HG03097 (cell line): ENCODE data around the gene FARS2.

Source experiments
- ATAC-seq: cut with Tn5 transposase; IDR thresholded peaks from one replicate; pipeline ENCODE4 v1.9.1; 2021; ENCODE audit not compliant: unreplicated experiment, low FRiP score

The FARS2 gene

DNA sequence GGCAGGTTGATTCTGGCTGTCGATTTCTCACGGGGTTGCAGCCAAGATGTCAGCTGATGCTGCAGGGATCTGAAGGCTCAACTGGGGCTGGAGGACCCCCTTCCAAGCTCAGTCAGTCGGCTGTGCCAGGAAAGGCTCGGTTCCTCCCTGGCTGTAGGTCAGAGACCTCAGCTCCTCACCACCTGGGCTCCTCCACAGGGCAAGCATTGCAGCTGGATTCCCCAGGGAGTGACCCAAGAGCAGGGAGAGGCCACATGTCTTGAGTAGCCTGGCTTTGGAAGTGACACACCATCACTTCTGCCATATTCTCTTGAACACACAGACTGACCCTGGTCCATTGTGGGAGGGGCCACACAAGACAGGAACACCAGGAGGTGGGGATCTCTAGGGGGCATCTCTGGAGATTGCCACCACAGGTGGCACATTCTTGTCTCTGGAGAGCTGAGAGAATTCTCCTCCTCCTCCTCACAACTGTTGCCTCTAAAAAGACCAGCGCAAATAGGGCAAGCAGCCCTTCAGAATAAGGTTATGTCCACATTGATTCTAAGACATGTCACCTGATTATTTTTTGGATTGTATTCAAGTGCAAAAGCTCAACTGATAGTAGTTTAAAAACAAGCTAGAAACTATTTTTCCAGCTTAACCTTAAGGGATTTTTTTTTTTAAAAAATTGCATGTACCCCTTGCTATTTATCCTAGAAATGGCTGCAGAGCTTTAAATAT is 474.9 kb downstream of the FARS2 start:
- no peak for ATAC-seq

DNA sequence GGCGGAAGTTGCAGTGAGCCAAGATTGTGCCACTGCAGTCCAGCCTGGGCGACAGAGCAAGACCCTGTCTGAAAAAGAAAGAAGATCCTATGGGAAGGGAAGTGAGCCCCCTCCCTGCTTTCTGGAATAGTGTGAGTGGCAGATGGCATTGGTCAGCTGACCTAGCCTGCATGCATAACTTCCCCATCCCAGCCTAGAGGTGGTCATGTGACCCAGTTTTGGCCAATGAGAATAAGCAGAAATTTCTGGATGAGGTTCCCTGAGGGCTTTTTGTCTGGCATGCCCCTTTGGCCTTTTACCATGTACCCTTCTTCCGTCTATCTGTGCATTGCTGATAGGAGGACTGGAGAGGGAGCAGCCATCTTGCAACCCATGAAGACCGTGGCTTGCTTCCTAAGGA is 476.1 kb downstream of the FARS2 start:
- no peak for ATAC-seq

DNA sequence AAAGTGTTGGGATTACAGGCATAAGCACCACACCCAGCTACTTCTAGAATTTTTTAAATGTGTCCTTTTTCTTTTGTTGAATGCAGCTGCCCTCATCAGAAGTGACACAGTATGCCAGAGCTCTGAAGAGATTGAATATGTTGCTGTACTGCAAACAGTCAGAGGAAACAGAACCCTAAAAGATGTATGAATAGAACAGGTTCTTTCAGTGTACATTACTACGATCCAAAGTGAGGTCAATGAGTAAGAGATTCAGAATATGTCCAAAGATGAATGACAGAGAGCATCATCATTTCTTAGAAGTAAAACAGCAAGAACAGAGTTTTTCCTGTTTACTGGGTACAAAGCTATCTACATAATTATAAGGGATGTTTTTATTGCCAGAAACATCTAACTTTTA is 476.9 kb downstream of the FARS2 start:
- ATAC-seq: no peak

DNA sequence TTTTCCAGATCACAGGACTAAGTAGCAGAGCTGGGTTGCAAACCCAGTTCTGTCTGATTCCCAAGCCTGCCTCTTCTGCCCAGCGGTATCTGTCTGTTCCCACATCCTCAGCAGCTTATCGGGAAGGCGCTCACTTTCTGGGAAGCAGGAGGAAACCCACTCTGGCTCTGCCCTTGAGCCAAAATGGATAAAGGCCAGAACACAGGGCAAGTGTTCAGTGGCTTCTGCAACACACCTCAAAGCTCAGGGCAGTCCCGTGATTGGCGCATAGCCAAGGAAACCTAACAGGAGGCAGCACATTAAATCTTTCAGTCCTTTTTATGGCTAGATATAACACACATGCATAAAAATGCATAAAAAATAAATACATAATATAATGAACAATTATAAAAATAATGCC is 483.2 kb downstream of the FARS2 start:
- ATAC-seq: no peak

DNA sequence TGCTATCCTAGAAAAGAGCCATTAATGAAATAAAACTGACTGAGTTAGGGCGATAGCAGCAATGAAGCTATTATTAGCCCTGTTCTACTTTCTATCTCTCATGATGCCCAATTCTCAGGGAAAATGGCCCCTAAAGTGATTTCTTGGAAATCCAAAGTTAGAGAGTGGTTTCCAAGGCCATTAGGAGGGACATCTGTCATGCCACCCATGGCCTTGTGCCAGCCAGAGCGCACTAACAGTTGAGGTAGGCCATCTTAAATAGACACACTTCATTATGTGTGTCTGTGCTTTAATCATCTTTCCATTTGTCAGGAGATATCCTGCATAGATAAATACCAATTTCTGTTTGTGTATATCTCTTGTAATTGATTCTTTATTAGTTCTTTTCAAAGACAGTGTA is 483.8 kb downstream of the FARS2 start:
- ATAC-seq: no peak

DNA sequence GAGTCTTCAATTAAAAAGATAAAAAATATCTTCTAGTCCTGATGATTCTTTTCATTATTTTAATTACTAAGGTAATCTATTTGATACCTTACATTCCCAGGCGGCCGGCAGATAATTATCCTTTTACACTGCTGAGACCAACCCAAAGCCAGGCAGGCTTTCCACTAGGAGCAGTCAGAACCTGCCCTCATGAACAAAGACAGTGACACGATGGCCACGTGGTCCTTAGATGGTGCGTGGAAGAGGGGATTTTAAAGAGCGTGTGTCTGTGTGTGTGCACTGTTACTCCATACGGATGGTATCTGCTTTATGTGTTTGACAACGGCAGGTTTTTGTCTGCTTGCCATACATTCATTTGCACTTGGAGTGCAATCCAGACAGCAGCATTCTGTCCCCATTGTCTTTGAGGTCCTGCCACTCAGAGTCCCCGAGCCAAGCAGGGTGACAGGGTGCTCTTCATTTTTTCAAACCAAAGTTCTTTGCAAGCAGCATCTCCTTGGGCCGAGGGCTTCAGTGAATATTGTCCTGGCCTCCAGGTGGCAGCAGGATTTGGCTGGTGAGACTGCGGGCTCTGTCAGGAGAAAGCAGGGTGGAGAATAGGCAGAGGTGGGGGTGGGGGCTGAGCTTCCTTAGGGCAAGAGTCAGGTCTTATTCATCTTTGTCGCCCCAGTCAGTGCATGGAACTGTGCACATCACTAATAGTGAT is 484.9 kb downstream of the FARS2 start:
- ATAC-seq: no peak

DNA sequence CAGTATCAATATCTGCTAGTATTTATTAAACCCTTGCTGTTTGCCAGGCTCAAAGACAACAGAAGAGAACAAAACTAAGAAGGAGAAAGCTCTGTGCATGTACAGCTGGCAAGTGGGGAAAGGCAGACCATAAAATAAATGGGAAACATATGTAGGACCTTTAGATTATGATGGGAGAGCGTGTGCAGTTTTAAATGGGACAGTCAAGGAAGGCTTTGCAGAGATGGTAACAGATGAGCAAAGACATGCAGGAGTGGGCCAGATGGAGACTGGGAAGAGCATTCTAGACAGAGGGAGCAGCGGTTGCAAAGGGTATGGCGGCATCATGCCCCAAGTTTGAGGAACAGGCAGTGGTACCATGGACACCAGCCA is 485.4 kb downstream of the FARS2 start:
- ATAC-seq: no peak

DNA sequence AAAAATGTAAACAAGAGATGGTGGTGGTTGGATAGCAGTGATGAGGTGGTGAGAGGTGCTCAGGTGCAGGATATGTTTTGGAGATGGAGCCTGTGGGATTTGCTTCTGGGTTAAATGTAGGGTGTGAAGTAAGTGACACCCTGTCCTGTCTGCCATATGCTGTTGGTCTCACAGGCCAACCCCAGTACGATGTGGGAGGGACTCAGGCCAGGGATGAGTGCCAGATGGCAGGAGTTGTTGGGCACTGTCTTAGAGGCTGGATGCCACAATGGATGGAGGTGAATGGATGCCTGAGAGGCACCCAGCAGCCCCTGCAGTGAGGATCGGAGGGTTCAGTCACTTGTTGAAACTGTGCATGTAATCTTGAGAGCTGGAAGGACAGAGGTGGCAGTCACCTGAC is 486.1 kb downstream of the FARS2 start:
- no peak for ATAC-seq

DNA sequence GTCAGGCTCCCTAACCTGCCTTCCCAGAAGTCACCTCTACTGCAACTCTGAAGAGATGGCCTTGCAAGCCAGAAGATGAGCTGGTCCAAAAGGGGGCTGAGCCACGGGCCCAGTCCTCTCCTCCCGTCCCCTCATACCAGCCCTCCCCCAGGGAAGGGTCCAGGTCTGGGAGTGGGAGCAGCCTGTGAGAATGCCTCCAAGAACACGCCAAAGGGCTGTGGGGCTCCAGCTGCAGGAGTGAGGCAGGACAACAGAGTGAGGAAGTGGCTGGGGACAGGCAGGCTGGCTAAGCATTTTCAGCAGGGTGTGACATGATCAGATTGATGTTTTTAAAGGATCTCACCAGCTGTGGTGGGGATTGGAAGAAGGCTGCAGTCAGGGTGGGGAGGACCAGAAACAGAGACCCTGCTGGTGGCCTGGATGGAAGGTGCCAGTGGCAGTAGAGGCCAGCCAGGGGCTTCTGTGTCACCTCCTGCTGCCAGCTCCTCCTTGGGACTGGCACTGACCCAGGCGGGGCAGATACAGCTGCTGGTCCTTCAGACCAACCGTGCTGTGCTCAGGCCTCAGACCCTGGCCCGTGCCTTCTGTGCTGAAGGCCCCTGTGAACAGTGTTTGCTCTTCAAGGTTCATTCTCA is 487.8 kb downstream of the FARS2 start:
- ATAC-seq: no peak

DNA sequence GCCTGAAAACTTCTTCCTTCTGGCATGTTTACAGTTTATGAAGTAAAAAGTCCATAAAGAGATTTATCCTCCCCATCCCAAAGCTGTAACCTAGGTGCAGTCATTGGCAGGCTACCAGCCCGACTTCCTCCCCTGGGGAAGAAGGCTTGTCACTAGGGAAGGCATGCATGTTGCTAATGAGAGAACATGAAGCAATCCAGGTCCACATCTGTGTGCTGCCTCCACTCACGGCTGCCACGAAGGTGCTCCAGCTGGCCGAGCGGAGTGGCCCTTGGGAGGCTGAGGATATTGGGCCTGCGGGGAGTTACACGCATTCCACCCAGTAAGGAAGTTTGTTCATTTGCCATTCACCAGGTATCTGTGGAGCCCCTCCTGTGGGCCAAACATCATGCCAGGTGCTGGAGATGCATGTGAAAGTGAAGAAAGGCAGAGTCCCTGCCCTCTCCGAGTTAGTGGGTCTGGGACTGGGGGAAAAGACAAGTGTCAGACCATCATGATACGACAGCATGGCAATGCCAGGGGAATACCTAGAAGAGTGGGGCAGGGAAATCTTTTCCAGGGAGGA is 488.4 kb downstream of the FARS2 start:
- ATAC-seq: no peak

DNA sequence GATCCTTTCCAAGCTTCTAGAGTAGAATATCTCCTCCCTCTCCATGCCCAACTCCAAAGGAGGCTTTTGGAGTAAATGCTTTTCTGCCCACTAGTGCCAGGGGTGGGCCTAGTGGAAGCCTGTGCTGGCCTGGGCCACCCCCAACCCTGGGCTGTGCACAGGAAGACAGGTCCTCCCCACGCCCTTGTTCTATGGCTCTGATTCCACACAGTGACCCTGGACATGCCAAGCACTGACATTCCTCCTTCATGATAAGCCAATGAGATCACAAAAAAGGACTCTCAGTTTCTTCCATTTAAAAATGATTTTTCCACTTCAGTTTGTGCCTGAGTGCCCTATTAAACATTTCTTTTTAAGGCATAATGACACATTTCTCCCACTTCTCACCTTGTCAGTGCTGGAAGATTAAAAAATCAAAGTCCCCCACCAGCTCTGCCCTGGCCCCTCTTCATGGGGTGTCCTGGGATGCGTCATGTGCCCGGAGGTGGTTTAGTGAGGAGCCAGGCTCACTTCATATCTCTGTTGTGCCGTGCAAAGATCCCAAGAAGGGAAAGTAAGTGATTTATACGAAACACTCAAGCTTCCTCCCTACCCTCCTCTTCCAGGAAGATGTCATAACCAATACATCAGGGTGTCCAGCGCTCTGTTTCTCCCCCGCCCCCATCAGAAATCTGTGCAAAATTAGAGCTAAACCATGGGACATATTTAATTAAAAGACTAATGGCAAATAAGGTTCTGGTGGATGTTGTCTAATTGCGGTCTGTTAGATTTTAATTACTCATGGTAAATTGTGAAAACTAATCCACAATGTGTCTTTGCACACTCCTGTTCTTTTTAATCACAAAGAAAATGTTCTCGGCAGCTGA is 490.4 kb downstream of the FARS2 start:
- ATAC-seq: no peak

DNA sequence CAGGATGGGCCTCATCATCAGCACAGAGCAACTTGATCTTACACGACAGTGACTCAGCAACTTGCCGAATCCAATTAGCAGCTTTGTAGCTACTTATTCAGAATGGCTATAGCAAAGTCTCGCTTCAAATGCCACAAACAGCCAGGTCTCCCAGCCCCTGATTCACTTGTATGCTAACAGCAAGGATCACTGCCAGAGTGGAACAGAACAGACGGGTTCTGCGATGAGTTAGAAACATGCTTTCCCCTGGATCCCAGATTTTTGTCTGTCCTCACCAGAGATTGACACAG is 491.0 kb downstream of the FARS2 start:
- no peak for ATAC-seq

DNA sequence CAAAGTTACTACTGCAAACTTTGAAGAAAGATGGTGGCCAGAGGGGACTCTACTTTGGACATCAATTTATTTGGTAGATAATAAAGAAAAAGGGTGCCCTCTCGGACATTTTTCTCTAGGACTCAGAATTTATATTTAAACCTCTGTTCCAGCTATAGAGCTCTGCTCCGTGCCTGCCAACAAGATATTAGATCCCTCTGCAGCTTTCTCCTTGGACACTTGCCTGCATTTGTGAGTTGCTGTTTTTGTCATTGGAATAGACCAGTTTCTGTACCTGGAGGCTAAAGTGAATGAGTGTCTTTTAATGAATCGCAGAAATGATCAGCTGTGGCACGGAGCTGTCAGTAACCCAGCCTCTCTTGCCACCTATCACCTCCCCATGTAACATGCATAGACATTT is 491.9 kb downstream of the FARS2 start:
- no peak for ATAC-seq

DNA sequence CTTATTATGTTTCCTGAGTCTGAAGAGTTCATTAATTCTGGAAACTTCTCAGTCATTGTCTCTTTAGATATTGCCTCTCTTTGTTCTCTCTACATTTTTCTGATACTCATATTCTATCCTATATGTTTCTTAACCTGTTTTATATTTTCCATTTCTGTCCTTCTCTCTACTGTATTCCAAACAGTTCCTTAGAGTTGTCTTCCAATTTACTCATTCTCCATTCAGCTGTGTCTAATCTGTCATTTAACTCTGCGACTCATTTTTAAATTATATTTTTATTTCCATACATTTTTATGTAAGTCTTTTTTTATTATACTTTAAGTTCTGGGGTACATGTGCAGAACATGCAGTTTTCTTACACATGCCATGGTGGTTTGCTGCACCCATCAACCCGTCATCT is 493.6 kb downstream of the FARS2 start:
- ATAC-seq: no peak

DNA sequence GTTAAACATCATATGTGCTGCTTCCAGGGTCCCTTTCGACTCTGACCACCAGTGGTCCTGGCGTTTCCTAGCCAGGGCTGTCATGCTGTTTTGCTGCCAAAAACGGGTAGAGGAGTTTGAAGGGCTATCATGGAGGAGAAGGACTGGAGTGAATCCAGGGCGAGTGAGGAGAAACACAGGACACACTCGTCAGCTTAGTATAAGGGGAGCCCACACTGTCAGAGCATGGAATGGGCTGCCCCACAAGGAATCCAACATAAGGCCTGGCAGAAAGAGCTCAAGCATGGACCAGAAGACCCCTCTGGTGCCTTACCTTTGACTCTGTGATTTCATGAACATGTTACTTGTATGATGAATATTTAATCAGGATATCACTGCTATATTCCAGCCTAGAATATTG is 498.3 kb downstream of the FARS2 start:
- ATAC-seq: no peak

DNA sequence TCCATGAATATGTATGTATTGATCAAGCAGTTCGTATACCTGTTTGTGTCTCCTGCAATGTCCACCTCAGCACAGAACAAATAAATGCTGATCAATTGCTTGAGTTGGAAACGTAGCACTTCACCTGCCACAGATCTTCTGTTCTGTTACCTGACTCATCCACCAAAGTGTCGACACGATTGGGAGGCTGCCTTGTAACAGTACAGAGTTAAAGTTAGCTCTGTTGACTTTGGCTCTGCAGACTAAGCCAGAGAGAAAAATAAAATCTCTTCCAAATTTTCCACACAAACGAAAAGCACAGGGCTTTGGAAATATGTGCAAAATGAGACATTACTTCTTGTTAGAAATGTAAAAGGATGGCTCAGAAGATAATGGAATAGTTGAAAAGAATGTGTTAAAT is 500.1 kb downstream of the FARS2 start:
- ATAC-seq: no peak

DNA sequence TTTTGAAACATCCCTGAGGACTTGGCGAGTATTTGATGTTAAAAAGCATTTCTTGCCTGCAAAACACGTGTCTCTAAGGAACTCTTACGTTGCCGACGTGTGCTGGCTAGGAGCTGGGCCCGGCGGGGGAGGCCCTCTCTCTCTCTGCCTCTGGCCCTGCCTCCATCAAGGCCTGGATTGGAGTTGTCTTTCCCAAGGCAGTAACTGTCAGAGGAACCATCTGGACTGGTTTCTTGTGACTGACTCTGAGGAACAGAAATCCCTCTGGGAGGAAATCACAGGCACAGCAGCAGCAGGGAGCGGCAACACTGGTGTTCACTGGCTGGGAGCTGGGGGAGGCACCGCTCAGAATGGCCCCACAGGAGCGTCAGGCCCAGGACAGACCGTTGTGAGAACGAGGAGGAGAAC is 501.3 kb downstream of the FARS2 start:
- no peak for ATAC-seq

DNA sequence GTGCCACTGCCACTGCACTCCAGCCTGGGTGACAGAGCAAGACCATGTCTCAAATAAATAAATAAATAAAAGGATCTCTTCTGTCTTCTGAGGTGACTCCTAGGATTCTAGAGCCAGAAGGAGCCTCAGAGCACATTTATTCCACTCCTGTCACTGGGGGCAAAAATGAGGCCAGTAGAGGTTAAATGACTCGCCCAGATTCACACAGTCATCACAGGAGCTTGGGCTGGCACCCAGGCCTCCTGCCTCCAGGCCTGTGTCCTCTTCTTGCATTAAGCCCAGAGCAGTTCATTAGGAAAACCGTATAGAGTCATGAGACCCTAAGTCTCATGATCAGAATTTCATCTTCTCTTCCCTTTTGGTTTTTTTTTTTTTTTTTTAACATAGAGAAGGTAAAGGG is 502.1 kb downstream of the FARS2 start:
- no peak for ATAC-seq

DNA sequence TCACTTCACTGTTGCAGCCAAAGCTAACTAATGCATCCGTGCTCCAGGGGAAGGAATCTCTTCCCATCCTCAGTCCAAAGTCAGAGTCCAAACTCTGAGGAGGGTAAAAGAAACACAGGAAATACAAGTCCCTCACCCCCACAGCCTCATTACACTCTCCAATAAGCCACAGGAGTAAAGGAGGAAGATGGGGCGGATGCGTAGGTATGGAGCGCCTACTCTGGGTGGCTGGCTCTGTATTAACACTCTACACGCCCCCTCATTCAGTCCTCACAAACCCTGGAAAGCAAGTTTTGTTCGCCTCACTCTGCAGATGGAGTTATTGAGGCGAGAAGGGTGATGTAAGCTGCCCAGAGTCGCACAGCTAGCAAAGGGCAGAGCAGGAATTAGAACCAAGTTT is 502.6 kb downstream of the FARS2 start:
- no peak for ATAC-seq

DNA sequence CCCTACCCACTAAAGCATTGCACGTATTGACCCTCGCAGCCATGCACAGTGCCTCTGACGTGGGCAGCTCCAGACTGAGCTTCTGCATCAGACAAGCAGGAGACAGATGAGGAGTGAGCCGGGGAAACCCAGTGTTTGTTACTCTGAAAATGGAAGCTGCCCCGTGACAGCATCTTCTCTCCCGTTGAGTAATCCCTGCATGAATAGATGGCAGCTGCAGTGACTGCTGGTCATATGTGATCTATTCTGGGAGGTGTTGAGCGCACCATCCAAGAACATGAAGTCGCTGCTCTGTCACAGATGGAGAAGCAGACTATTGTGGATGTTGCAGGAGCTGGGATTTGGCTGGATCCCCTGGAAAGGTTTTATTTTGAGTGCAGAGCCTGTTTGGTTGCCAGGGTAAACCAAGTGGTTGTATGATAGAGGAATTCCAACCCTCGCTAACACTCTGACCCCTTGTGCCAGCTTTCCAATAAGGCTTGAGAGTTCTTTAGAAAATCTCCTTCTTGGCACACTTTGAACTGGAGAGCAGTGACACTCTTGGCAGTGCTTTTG is 503.2 kb downstream of the FARS2 start:
- ATAC-seq: no peak
